ENCODE measurements around the gene KRTAP10-10. TPM values are rescaled to one million over a fixed set of nuclear protein-coding genes. Genes with fewer than 3 reads are reported as not detected.

Gene KRTAP10-10
- total and polyA plus RNA-seq, 9 of the 15 experiments (the other 6 are each of a cell fraction or from before 2014, with no cell fraction given): not detected

DNA sequence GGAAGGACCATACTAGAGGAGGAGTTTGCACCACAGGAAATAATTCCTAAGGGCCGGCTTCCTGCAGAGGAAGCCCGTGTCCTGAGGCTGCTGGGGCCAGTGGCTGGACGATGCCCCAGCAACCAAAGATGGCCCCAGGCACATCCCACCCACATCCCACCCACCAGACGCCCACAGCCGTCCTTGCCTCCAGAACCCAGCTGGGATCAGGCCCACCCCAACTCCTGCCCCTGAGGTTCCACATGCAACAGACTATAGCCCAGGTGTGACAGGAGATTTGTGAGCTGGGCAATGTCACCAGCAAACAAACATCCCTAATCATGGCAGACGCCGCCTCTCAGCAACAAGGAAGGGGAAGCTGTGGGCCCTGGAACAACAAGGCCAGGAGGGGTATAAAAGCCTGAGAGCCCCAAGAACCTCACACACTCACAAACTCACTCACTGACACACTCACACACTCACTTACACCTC is 10.4 kb upstream of the KRTAP10-10 start, which contains the start of gene KRTAP10-9:
KRTAP10-9 (plus strand) TSS at position 421 of the 471 bp plus-strand sequence. CDS start 79 bp downstream, outside the sequence.
- ChIA-PET POLR2A (no interaction called here), CTCF (ENCODE audit: low intra/inter-chr PET ratio) (no interaction called here)
- WGBS (ENCODE audit: insufficient coverage, low coverage, missing lambda C conversion rate): 0% methylated on average over 7 of the region's 7 CpGs
- ATAC-seq: no peak
- Histone ChIP-seq H4K20me1 (replicated peaks; ENCODE audit: control insufficient read depth, insufficient read depth, low read length) (no peaks in the 10 kb centered on the region), H3K4me1 (replicated peaks in 1 of 2; ENCODE audit: control insufficient read depth in 2 of 2, insufficient read depth in 2 of 2, low read length in 2 of 2) (no peaks in the 10 kb centered on the region), H3K36me3 (ENCODE audit: control insufficient read depth, insufficient read depth, low read length) (no peaks in the 10 kb centered on the region), H3K27me3 (ENCODE audit: control insufficient read depth in 2 of 2, insufficient read depth in 2 of 2, low read length in 2 of 2) (peaks cover 0 to 6% of the 10 kb centered on the region in 2 experiments; a peak in 1 of 5 replicates), H3K9me3 (replicated peaks; ENCODE audit: control insufficient read depth, insufficient read depth, low read depth, low read length) (peaks cover 5% of the 10 kb centered on the region; the same call in 1 of the 2 replicates), H3K9me1 (ENCODE audit: control insufficient read depth, insufficient read depth, low read length) (no peaks in the 10 kb centered on the region), H3K9ac (ENCODE audit: insufficient read depth in 1 of 2, low read depth in 2 of 2, low read length in 2 of 2) (no peak within 1 kb of the TSS), H2AFZ (ENCODE audit: low read depth, low read length) (no peak within 1 kb of the TSS), H3K79me2 (ENCODE audit: control insufficient read depth, insufficient read depth, low read length) (no peaks in the 10 kb centered on the region), H3K27ac (ENCODE audit: extremely low read depth, low read depth, low read length) (no peak within 1 kb of the TSS), H3K4me3 (no peak within 1 kb of the TSS), H3K4me2 (ENCODE audit: insufficient read depth, low read length) (no peak within 1 kb of the TSS)
- intact Hi-C loops (cut with micrococcal nuclease) (no loop called here), in situ Hi-C loops (cut with MboI) (no loop called here)
- FAIRE-seq: no peak
- TF ChIP-seq CTCFL (IDR thresholded peaks at IDR 0.05; ENCODE audit: borderline replicate concordance, insufficient read depth, low read depth, low read length, poor library complexity, severe bottlenecking): no peak
- TF ChIP-seq ZKSCAN8 (CRISPR knock-in tag; IDR thresholded peaks at IDR 0.05): no peak
- TF ChIP-seq XRCC5 (IDR thresholded peaks at IDR 0.05; ENCODE audit: low read depth, low read length): no peak
- no peak for TF ChIP-seq ZNF830 (CRISPR knock-in tag; IDR thresholded peaks at IDR 0.05)
- no peak for TF ChIP-seq CTBP1 (IDR thresholded peaks at IDR 0.05; ENCODE audit: borderline replicate concordance)
- no peak for TF ChIP-seq CEBPB (tag; IDR thresholded peaks at IDR 0.05)
- TF ChIP-seq RBFOX2 (IDR thresholded peaks at IDR 0.05; ENCODE audit: low read depth, low read length): no peak
- TF ChIP-seq MCM5 (IDR thresholded peaks at IDR 0.05; ENCODE audit: low read depth): no peak
- no peak for TF ChIP-seq MNT (conservative IDR thresholded peaks at IDR 0.05)
- no peak for TF ChIP-seq ZNF316 (IDR thresholded peaks at IDR 0.05)
- TF ChIP-seq KLF16 (IDR thresholded peaks at IDR 0.05): no peak
- TF ChIP-seq IFI16 (CRISPR knock-in tag; IDR thresholded peaks at IDR 0.05): no peak
- TF ChIP-seq, protein P1, sequence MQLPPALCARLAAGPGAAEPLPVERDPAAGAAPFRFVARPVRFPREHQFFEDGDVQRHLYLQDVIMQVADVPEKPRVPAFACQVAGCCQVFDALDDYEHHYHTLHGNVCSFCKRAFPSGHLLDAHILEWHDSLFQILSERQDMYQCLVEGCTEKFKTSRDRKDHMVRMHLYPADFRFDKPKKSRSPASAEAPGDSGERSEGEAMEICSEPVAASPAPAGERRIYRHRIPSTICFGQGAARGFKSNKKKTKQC (CRISPR knock-in tag; IDR thresholded peaks at IDR 0.05): no peak
- TF ChIP-seq ESRRB (CRISPR knock-in tag; IDR thresholded peaks at IDR 0.05; ENCODE audit: borderline replicate concordance): no peak
- no peak for TF ChIP-seq HIVEP1 (CRISPR knock-in tag; IDR thresholded peaks at IDR 0.05)
- no peak for DNase-seq (ENCODE audit: extremely low read depth in 1 of 4, low spot score in 3 of 4)
- no TSS peak for BruUV-seq (replicated peaks)

Measured in K562 (cell line).